Endothelial cell of umbilical vein (primary cell): ENCODE data around the gene NTNG1. TPM values are rescaled to one million over a fixed set of nuclear protein-coding genes. Genes with fewer than 3 reads are reported as not detected.

Experiments
- BruUV-seq: library from RNA; stranded (reverse); fragments of 400-500 nt; replicated peaks from 2 replicates; lab custom pipeline; 2021; lab: Mats Ljungman, UMichigan
- CTCF ChIA-PET: fragments of 300-600, 350-600 bp; sonication (Branson Sonifier 250); formaldehyde crosslinking; loops from one replicate; lab custom pipeline; 2021; ENCODE audit warnings: antibody characterized with exemption, inconsistent platforms; lab: Charles Lee
- POLR2A ChIA-PET: fragments of 300-600, 350-600 bp; sonication (Branson Sonifier 250); formaldehyde crosslinking; loops from one replicate; lab custom pipeline; 2021; ENCODE audit warnings: antibody characterized with exemption, inconsistent platforms; lab: Charles Lee
- DNase-seq: peaks from one replicate; pipeline ENCODE4 v3.0.0-alpha.2; 2011; ENCODE audit warnings: low read depth, low spot score
- FAIRE-seq: peaks from 2 replicates; lab custom pipeline; 2011; peaks lifted over from hg19 to GRCh38; lab: Jason Lieb, UNC
- H2AFZ ChIP-seq: 2 replicates; pipeline ENCODE4 v1.6.0; 2012; ENCODE audit warnings: low read depth, low read length, control low read depth, inconsistent platforms
- H3K27ac ChIP-seq: 2 replicates; pipeline ENCODE4 v1.5.1; 2011; ENCODE audit warnings: low read depth, mild to moderate bottlenecking, control low read depth, low read length, moderate library complexity; ENCODE audit not compliant: insufficient read depth
- H3K27me3 ChIP-seq, 2 experiments: 2 replicates each; pipeline versions ENCODE4 v1.6.0 to v1.6.1; 2011; ENCODE audit warnings: low read length in 2 of 2, mixed read lengths in 1 of 2; ENCODE audit not compliant: control insufficient read depth in 2 of 2, insufficient read depth in 2 of 2
- H3K36me3 ChIP-seq, 2 experiments: 2 replicates in 1 of 2; 3 replicates in 1 of 2; pipeline ENCODE4 v1.5.1; 2011; ENCODE audit warnings: low read length in 2 of 2, mild to moderate bottlenecking in 1 of 2, moderate library complexity in 1 of 2; ENCODE audit not compliant: control insufficient read depth in 2 of 2, insufficient read depth in 2 of 2; ENCODE audit errors: extremely low read depth in 1 of 2
- H3K4me1 ChIP-seq: 3 replicates; pipeline ENCODE4 v1.5.1; 2011; ENCODE audit warnings: mild to moderate bottlenecking, low read length; ENCODE audit not compliant: control insufficient read depth, insufficient read depth; ENCODE audit errors: extremely low read depth
- H3K4me2 ChIP-seq: 2 replicates; pipeline ENCODE4 v1.6.1; 2011; ENCODE audit warnings: low read length, control low read depth, mixed read lengths; ENCODE audit not compliant: insufficient read depth
- H3K4me3 ChIP-seq, 3 experiments: fragments of 200-600 bp in 1 of 3; sonication (generic), shearing (Covaris generic) in 1 of 3; replicated peaks in 1 of 3; 2 replicates each; pipeline ENCODE4 v1.5.1; 2011 to 2016; ENCODE audit warnings: control low read depth in 3 of 3, low read length in 3 of 3, mild to moderate bottlenecking in 2 of 3, inconsistent platforms in 1 of 3, low read depth in 1 of 3, moderate library complexity in 1 of 3; ENCODE audit not compliant: insufficient read depth in 1 of 3
- H3K79me2 ChIP-seq: 2 replicates; pipeline ENCODE4 v1.6.0; 2012; ENCODE audit warnings: low read length, inconsistent platforms; ENCODE audit not compliant: control insufficient read depth, insufficient read depth
- H3K9ac ChIP-seq: replicated peaks from 2 replicates; pipeline ENCODE3; 2011; ENCODE audit warnings: low read length, control low read depth; ENCODE audit not compliant: insufficient read depth; ENCODE audit errors: extremely low read depth
- H3K9me1 ChIP-seq: replicated peaks from 3 replicates; pipeline ENCODE4 v1.6.0; 2011; ENCODE audit warnings: mild to moderate bottlenecking, low read length; ENCODE audit not compliant: control insufficient read depth, insufficient read depth; ENCODE audit errors: extremely low read depth
- H3K9me3 ChIP-seq: replicated peaks from 2 replicates; pipeline ENCODE4 v1.5.1; 2012; ENCODE audit warnings: low read length, inconsistent platforms; ENCODE audit not compliant: control insufficient read depth, insufficient read depth
- H4K20me1 ChIP-seq: replicated peaks from 2 replicates; pipeline ENCODE3; 2011; ENCODE audit warnings: mild to moderate bottlenecking, low read length; ENCODE audit not compliant: control insufficient read depth, insufficient read depth; ENCODE audit errors: extremely low read depth
- CTCF ChIP-seq, 2 donors: IDR thresholded peaks; 1 replicate in 1 of 2; 2 replicates in 1 of 2; pipeline ENCODE4 v1.5.1; 2011; ENCODE audit warnings: low read length in 2 of 2, mild to moderate bottlenecking in 2 of 2, moderate library complexity in 2 of 2, control low read depth in 1 of 2, inconsistent platforms in 1 of 2, low read depth in 1 of 2; ENCODE audit not compliant: insufficient read depth in 1 of 2; ENCODE audit errors: extremely low read depth in 1 of 2
- JUN ChIP-seq: IDR thresholded peaks from 2 replicates; pipeline ENCODE4 v1.6.1; 2011; ENCODE audit warnings: borderline replicate concordance, low read depth; ENCODE audit not compliant: insufficient read length, insufficient read depth
- MYC ChIP-seq: IDR thresholded peaks from one replicate; pipeline ENCODE4 v1.6.1; 2011; ENCODE audit warnings: mild to moderate bottlenecking, low read depth, low read length
- POLR2A ChIP-seq: IDR thresholded peaks from 2 replicates; pipeline ENCODE4 v1.6.1; 2012; ENCODE audit warnings: low read depth, mild to moderate bottlenecking, control low read depth, low read length
- POLR2AphosphoS5 ChIP-seq: IDR thresholded peaks from 2 replicates; pipeline ENCODE4 v1.6.1; 2012; ENCODE audit warnings: low read depth, mild to moderate bottlenecking, control low read depth, low read length, moderate library complexity; ENCODE audit not compliant: insufficient read depth
- dilution Hi-C: fragments of 300-500 bp; cut with MboI; formaldehyde crosslinking; loops from one replicate; pipeline ENCODE4 v1.15.0; 2019; ENCODE audit warnings: low sequenced_read_pairs; ENCODE audit not compliant: extremely low pct_ligation_motif_present
- intact Hi-C: fragments of 100-400 bp; cut with micrococcal nuclease; formaldehyde crosslinking; loops from one replicate; pipeline ENCODE4 v1.10.0; 2022
- polyA plus RNA-seq, 4 experiments: library from polyadenylated mRNA; depleted of rRNA in 3 of 4; stranded (reverse) in 3 of 4; unstranded in 1 of 4; fragments of >200 nt; gene quantifications; 2 replicates each; pipeline versions ENCODE4 v1.2.1 to v1.2.3, GENCODE V29; 2011 to 2012; ENCODE audit warnings: missing spikeins in 1 of 4
- total RNA-seq: library from RNA; stranded (reverse); gene quantifications from 2 replicates; pipeline ENCODE4 v1.2.3, GENCODE V29; 2021

Gene NTNG1
- total and polyA plus RNA-seq, 2 donors (not counting 3 experiments of a cell fraction or from before 2014, with no cell fraction given), result not detected

GRCh38 chr1:107474877-107475612, 334.2 kb downstream of the NTNG1 start:
- no TSS peak for BruUV-seq
- CTCF ChIA-PET, result no interaction called here

More at GRCh38 chr1:107474877-107475612, 334.2 kb downstream of the NTNG1 start:
- no peaks in the 10 kb centered on the region for H3K79me2 ChIP-seq
- H3K36me3 ChIP-seq, result no peaks in the 10 kb centered on the region
- no peaks in the 10 kb centered on the region for H3K9me1 ChIP-seq
- no peak overlapping the region for H3K4me3 ChIP-seq
- no peak overlapping the region for H3K4me2 ChIP-seq
- TF ChIP-seq POLR2AphosphoS5, result no peak
- no peak for TF ChIP-seq JUN
- TF ChIP-seq MYC, result no peak
- no peak for TF ChIP-seq POLR2A
- TF ChIP-seq CTCF (IDR thresholded peaks at IDR 0.05; ENCODE audit: extremely low read depth in 1 of 2, insufficient read depth in 1 of 2, low read depth in 1 of 2, low read length in 2 of 2), result no peak
- intact Hi-C loops, result no loop called here
- POLR2A ChIA-PET, result no interaction called here
- FAIRE-seq, result no peak
- H3K27ac ChIP-seq, result no peak overlapping the region
- no peaks in the 10 kb centered on the region for H4K20me1 ChIP-seq
- H3K27me3 ChIP-seq, result no peaks in the 10 kb centered on the region
- no peak overlapping the region for H3K9ac ChIP-seq
- no peak overlapping the region for H2AFZ ChIP-seq
- dilution Hi-C loops, result no loop called here
- H3K9me3 ChIP-seq, result no peaks in the 10 kb centered on the region
- no peaks in the 10 kb centered on the region for H3K4me1 ChIP-seq
- DNase-seq, result no peak
